Posterior vena cava (tissue), 2 donors: ENCODE measurements around the gene PSMB5. TPM values are rescaled to one million over a fixed set of nuclear protein-coding genes. Genes with fewer than 3 reads are reported as not detected.

Source experiments
- DNase-seq: peaks from one replicate; pipeline ENCODE4 v3.0.0-alpha.2; 2020; ENCODE audit warnings: low spot score
- intact Hi-C, 2 donors: fragments of 100-400 bp; cut with DNase I; formaldehyde crosslinking; loops; one replicate each; pipeline versions ENCODE4 v1.14.1 to v1.14.2; 2022 to 2023
- total RNA-seq, 2 donors: library from RNA; stranded (reverse); fragmentation: NEBNext Ultra II Directional; extraction: Animal tissue kit (Norgen Biotek cat#: 25700); gene quantifications; one replicate each; pipeline ENCODE4 v1.2.1, GENCODE V29; 2021
- donor health status: DM: yes; HTN: yes; CAD: no.
- donor health status: DM: yes; HTN: yes; CAD: no.

The PSMB5 gene
- total RNA-seq, 2 donors from 2014 or later: 71.5 to 78.8 TPM

DNA sequence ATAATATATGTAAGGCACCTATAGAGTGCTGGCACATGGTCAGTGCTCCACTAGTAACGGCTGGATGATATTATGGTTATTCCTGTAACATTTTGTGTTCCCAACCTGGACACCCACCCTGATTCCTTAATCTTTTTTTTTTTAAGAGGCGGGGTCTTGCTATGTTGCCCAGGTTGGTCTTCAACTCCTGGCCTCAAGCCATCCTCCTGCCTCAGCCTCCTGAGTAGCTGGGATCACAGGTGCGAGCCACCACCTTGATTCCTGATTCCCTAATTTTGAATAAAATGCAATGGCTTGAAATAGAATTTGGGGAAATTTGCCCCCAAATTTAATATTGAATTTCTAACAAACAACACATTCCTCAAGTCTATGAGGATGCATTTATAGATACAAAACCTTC is 32.1 kb downstream of the PSMB5 start:
- no peak for DNase-seq
- intact Hi-C loops: no loop called here

DNA sequence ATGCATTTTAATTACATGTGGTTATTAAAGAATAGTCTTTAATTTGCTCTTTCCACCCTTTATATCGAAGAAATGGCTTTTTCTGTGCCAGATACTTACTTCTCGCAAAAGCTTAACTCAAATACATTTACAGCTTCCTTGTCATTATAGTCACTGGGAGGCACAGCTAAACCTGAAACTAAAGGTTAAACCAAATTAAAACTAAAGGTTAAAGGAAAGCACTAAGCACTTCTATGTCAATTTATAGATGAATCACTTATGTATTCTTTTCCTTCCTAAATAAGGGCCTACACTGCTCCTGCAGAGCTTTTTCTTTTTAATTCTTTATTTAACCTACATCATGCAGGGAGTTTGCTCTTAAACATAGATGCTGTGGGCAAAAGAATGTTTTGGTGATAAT is 33.8 kb downstream of the PSMB5 start:
- DNase-seq: no peak
- intact Hi-C loops: no loop called here

DNA sequence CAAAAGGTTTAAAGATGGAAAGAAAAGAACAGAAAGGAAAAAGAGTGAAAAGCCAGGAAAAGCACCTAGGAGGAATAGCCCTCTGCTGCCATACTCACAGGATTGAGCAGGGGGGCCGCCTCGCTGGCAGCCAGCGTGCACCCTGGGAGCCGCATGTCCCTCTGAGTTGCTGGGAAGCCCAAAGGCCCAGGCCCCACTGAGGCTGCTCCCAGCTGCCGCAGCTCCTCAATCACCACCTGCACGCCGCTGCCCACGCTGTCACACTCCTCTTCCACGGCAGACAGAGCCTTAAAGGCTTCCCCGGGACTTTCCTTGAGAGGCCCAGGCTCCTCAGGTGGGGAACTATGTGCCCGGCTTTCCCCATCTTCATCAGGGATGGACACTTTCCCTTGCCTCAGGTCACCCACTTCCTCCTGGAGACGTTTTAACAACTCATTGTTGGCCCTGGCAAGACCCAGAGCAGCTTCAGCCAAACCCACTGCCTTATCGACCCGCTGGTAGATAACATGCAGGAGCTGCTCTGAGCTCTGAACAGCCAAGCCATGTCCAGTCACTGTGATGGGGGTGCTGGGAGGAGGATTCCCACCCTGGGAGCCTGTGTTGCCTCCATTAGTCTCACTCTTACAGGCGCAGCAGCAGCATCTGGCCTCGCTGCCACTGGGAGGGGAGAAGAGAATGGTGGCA is 36.2 kb downstream of the PSMB5 start:
- intact Hi-C loops: loop anchor here in 1 of 2 donors (10.0 kb wide), 1 partner anchor 444 kb away; no protein-coding TSS in a partner anchor
- no peak for DNase-seq

DNA sequence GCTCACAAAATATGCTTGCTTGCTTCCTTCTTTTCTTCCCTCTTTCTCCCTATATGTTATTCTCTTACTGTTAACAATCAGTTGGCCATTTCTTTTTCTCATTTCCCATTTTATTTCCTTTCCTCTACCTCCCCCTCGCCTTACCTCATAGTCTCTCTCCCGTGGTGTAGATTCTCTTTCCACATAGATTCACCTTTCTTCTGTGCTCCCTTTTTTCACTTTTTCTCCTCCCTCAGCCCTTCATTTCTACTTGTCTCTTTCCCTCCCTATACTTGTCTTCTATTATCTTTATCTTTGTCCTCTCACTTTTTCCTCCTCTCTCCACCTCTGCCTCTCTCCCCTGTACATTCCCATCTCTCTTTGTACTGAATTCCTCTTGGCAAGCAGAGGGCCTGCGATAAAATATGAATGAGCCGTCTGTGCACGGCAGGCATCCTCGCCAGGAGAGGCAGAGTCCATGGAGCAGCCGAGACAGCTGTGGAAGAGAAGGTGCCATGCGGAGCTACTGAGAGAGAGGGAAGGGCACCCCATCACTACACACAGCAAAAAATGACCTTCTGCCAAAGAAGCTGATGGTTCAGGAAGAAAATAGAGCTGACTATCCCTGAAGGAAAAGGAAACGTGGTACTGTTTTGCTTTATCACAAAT is 36.9 kb downstream of the PSMB5 start:
- intact Hi-C loops: loop anchor here in 1 of 2 donors (10.0 kb wide), 1 partner anchor 443 kb away; no protein-coding TSS in a partner anchor
- no peak for DNase-seq

DNA sequence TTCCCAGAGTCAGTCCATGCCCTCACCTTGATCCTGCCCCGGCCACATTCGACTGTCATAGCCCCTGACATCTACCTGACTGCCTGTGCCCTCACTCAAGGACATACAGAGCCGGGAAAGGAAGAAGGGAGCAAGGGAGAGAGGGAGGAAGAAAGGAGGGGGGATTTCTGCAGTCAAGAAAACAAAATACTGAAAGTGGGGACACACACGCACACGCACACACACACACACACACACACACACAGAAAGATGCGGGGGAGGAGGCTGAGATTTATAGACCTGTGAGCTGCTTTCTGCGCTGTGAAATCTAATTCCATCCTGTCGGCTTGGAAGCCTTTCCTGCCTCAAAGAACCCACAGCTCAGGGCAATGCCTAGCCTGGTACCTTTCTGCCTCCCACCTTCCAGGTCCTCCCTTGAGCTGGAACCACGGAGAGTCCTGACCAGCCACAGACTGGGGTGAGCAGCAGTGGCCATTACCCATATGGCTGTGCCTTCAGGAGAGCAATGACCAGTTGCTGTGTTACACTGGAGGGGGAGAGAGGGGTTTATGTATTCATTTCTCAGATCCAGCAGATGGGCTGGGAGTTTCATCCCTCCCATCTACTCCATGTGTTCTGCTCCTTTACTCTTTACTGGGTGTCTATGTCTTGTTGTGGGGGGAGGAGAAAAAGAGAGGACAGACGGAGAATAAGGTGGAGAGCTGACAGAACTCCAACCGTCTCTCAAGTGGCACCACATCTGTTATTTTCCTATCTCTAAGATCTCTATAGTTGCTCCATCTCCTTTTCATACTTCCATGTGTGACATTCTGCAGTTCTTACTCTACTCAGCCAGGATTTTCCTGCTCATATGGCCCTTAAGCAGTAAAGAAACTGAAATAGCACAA is 37.7 kb downstream of the PSMB5 start:
- intact Hi-C loops: loop anchor here in 1 of 2 donors (10.0 kb wide), 1 partner anchor 442 kb away; no protein-coding TSS in a partner anchor
- DNase-seq: no peak

DNA sequence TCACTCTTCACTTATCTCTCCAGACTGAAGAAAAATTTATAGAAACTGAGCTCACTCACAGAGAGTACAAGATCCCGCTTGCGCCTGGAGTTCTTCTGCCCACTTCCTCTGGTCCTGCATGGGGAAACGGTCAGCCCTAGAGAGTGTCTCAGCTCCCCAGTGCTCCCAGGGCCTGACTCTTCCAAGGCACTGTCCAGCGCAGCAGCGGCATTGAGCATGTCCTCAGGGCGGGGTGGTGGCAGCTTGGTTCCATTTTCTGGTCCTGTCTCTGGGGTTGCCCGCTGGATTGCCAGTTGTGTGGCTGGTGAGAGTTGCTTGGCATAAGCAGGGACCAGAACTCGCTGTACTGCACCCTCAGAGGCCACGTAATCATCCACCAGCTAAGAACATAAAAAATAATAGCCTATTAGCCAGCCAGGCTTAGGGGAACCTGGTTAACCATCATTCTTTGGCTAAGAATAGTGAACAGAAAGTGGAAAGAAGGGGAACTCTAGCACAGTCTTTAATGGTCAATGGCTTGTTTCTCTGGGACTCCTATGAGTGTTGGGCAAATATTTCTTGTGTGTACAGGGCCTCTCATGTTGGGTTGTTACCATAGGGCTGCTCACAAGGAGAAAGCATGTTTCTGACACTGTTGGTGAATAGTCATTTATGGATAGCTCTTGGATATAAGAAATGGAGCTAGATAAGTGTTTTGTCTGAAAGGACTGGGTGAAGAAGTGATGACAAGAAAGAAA is 38.6 kb downstream of the PSMB5 start:
- intact Hi-C loops: loop anchor here in 1 of 2 donors (10.0 kb wide), 1 partner anchor 441 kb away; no protein-coding TSS in a partner anchor
- DNase-seq: no peak

DNA sequence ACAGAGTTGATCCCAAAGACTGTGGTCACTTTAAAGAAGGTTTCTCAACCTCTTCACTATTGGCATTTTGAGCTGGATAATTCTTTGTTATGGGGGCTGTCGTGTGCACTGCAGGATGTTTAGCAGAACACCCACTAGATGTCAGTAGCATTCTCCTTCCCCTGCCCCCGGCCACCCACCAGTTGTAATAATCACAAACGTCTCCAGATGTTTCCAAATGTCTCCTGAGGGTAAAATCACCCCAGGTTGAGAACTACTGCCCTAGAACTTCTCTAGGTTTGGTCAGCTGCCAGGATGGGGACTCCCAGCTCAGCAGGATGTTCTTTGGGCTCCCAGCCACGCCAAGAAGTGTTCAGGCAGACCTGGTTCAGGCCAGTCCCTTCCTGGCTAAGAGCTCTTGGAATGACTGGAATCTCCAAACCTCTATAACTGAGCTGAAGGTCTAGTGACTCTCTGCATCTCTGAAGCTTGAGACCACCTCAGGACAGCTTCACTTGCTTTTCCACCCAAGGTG is 39.9 kb downstream of the PSMB5 start:
- DNase-seq: no peak
- intact Hi-C loops: loop anchor here in 1 of 2 donors (10.0 kb wide), 1 partner anchor 440 kb away; no protein-coding TSS in a partner anchor

DNA sequence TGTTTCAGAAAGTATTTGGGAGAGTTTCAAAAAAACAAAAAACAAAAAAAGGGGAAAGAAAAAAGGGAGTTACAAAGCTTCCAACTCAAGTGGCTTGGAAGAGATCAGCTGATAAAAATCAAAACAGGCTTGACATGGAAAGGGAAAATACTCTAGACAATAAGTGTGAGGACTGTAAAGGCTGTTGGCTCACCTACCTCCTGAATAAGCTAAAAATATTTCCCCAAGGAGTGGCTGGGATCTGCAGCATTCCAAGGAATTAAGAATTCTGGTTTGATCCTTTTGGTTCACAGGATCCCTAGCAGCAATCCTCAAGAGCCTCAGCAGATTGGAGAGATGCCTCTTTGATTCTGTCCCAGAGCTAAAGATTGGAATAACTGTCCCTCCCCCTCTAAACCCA is 41.2 kb downstream of the PSMB5 start:
- intact Hi-C loops: loop anchor here in 1 of 2 donors (10.0 kb wide), 1 partner anchor 439 kb away; no protein-coding TSS in a partner anchor
- no peak for DNase-seq

DNA sequence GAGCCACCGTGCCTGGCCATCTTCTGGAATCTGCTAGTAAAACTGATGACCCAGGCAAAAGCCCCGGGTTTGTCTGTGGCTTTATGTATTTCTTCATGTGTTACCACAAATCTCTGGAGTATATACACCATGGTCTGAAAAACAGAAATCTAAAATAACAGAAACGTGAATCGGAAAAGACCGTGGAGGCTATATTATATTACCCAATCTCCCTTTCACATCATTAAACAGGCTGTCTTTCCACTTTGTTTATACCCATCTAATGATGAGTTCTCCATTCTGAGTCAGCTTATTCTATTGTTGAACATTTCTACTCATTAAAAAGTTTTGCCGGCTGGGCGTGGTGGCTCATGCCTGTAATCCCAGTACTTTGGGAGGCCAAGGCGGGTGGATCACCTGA is 42.8 kb downstream of the PSMB5 start:
- no peak for DNase-seq
- intact Hi-C loops: loop anchor here in 1 of 2 donors (10.0 kb wide), 1 partner anchor 437 kb away; no protein-coding TSS in a partner anchor

DNA sequence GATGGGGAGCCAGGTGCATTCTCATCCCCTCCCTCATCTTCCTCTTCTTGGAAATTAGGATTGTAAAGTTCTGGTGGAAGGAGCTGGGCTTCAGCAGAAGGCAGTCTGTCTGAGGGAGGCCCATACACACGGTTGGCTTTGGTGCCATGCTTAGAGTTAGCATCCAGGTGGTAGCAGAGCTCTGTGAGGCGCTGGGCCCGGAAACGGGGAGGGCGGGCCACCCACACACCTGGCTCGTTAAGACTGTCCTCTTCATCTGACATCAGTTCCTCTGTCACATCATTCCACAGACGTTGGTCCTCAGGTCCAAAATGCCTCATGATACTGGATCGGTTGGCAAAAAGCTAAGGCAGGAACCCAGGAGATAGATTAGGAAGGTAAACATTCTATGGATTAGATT is 47.4 kb downstream of the PSMB5 start:
- no peak for DNase-seq
- intact Hi-C loops: loop anchor here (2.0 to 5.0 kb wide), 2 partner anchors 70 kb away; partner anchors contain the start of gene CDH24 (in 2 of the 2)

DNA sequence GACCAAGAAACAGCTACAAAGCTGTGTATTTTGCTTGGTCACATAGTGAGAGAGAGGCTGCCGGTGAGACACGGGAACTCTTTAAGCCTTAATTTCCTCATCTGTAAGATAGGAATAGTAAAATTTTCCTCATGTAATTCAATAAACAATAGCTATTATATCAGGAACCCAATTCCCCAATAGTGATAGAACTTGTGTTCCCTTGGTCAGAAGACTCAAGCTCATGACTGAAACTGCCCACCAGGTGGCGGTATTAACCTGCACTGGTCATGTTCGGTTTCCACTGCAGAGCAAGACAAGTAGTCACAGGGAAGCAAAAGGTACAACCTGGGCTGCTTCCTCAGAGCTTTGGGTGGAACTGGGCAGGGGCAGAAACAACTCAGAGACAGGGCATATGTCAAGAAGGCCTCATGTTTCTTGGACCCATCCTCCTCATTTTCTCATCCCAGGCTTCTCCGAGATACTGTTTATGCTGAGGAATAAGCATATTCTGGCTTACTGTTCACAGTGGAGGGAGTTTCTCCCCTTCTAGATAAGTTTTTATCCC is 48.1 kb downstream of the PSMB5 start:
- intact Hi-C loops: loop anchor here (2.0 to 5.0 kb wide), 2 partner anchors 70 to 71 kb away; partner anchors contain the start of gene CDH24 (in 2 of the 2)
- DNase-seq: peak; percentile 94

DNA sequence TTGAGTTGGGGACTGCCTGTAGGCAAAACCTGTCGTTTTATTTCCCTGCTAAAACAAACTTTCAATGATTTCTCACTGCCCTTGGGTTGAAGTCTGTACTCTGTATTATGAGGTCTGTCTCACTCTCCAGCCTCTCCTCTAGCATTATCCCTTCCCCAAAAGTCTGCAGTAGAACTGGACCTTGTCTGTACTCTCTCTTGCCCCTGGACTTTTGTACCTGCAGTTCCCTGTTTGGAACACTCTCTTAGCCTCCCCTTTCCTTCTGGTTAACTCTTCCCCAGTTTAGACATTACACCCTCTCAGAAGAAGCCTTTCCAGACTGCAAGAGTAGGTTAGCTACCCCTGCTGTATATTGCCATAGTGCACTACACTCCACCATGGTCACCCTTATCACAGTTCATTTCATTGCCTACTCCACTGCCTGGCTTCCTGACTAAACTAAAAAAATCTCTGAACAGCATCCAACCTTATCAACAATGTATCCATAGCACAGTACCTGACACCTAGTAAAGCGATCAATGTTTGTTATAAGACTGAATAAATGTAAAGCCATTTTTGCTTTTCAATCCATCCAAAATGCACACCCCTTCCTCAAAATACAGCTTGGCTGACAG is 48.7 kb downstream of the PSMB5 start:
- intact Hi-C loops: loop anchor here (2.0 to 5.0 kb wide), 2 partner anchors 71 kb away; partner anchors contain the start of gene CDH24 (in 2 of the 2)
- DNase-seq: no peak

DNA sequence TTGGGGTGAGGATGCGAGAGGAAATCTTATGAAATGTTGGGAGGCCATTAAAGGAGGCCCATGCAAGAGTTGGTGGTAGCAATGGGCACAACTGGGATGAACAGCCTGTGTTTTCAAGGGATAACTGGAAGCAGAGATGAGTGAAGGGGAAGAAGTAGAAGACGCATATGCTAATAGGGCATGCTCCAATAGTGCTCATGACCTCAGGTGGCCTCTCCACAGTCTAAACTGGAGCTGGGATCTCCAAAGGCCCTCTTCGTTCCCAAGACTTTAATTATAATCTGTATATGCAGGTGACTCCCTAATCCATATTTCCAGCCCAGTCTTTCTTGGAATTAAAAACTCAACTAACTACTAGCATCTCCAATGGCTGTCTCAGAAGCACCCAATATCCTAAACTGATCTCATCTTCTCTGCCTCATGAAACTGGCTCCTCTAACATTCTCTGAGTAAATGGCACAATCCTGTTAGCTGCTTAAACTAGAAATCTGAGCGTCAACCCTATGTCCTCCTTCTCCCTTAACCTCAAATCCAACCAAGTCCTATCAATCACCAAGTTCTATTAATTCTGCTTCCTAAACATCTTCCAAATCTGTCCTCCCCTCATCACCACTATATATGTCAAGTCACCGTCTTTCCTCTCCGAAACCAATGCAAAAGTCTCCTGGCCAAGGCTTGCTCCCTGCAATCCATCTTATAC is 49.6 kb downstream of the PSMB5 start:
- DNase-seq: no peak
- intact Hi-C loops: loop anchor here in 1 of 2 donors (5.0 kb wide), 1 partner anchor 72 kb away; the partner anchor contains the start of gene CDH24

DNA sequence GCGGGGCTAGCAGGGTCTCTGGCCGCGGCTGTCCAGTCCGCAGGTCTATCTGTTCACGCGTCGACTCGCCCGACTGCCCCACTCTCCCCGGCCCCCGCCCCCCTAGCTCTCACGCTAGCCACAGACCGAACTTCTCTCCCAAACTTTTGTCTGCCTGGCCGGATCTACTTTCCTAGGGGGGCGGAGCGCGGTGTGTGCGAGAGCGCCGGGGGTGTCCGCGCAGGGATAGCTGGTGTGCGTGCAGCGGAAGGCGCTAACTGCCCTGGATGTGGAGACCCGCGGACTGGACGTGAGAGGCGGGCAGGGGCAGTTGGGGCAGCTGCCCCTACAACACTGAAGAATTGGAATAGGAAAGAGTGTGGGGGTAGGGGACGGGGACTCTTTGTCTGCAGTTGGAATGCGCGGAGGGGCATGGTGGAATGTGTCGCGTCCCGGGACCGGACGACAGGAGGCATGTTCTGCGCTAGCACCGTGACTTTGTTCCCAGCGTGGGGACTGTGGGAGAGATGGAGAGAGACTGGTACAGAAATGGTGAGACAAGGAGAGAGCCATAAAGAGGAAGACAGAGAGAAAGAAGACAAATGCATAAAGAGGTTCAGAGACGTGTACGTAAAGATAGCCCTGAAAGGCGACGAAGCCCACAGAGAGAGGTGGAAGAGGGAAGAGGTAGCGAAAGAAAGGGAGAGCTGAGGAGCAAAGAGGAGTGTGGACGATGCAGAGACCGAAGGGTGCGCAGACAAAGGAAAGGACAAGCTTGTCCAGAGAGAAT is 52.0 kb downstream of the PSMB5 start, which contains the start of gene AJUBA:
Gene AJUBA, minus strand, starts transcription at position 75 of the 769 bp plus-strand sequence. CDS start 285 bp downstream, outside the sequence.
- intact Hi-C loops: loop anchor here in 1 of 2 donors (1.0 kb wide), 1 partner anchor 27 kb away; no protein-coding TSS in a partner anchor
- peak; percentile 96 for DNase-seq

DNA sequence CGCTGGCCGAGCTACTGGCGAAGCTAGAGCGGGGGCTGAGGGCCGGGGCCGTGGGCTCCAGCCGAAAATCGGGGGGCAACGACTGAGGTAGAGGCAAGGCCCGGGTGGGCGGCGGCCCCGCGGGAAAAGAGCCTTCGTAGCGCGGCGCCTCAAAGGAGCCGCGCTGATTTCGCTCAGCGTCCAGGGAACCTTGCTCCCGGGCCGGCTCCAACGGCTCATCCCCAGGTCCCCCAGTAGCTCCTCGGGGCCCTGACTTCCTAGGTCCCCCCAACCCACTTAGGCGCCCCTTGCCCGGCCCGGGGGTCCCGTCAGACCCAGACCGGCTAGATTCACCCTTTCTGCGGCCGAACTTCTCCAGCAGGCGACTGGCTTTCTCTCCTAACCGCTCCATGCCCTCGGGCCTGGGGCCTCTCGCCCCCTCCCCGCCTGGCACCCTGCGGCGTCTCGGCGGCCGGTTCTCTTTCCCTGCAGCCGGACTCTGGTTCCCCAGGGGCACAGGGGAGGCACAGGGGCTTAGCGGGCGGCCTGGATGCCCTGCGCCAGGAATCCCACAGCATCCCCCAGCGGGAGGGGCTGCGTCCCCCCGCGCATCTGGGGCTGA is 52.7 kb downstream of the PSMB5 start:
- intact Hi-C loops: no loop called here
- peak; percentile 80 for DNase-seq
